CD4-positive, alpha-beta T cell treated with Interferon alpha-2 for 1 hour (primary cell): ENCODE measurements around the gene SUDS3.

Experiments
- DNase-seq, 2 donors: peaks; one replicate each; pipeline ENCODE4 v3.0.0-alpha.2; 2020 to 2022

Gene SUDS3

DNA sequence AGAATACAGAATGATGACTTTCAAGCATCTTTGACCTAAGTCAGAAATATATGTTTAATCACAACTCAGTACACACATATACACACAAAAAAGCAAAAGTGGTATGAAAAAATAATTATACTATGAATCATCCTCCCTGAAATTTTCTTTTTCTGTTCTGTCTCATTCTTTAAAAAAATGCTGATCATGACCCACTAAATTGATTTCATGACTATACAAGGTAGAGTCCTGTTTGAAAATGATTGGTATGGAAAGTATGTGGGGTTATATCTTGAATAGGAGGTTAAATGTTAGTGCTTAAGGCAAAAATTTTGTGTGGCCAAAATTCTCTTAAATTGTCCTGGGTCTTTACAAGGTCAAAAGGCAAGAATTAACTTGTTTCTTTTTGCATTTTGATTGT lies 80.4 kb downstream of the SUDS3 start:
- no peak for DNase-seq

DNA sequence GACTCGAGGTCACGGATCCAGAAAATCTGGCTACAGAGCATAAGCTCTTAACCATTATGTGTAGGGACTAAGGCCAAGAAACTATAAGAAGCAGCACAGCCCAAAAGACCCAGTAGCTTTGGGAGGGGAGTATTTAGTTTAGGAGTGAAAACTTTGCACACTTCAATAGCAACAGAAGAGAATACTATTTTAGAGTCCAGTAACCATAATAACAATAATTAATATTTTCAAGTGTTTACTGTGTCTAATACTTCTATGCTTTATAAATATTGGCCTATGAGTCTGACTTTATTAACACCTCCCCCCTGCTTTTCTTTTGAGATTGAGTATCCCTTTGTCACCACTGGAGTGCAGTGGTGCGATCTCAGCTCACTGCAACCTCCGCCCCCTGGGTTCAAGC lies 82.8 kb downstream of the SUDS3 start:
- DNase-seq = no peak

DNA sequence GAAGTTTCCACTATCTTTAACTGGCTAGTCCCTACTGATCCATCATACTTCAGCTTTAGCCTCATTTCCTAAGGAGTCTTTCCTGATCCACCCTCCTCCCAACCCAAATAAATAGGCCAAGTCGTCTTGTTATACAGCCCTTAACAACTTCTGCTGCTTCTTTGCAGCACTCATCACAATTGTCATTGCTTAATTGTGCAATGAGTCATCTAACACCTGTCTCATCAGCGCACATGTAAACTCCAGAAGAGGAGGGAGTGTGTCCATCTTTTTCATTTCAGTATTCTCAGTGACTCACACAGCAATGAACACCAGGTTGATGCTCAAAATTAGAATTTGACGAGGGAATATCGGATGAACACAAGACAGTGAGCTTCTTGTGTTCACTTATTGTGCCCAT lies 87.3 kb downstream of the SUDS3 start:
- no peak for DNase-seq

DNA sequence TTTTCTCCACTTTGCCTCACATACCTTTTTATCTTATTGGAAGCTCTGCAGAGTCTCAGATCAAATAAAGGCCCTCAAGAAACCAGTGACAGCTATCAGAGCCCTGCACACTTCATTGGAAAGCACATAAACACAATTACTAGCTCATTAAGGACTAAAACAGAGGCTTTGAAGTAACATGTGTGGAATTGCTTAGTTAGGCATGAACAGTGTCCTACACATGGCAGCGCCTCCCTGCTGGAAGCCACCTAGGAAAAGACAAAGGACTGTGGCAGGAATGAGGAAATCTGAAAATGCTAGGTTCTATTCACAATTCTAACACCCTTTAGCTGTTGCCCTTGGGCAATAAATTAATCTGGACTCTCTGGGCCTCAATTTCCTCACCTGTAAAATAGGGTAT lies 89.4 kb downstream of the SUDS3 start:
- no peak for DNase-seq
